SIG-M5 (cell line): ENCODE measurements around the gene USP10.

Experiments
- DNase-seq: peaks from one replicate; lab custom pipeline; 2025; lab: John Stamatoyannopoulos, UW

The USP10 gene

DNA sequence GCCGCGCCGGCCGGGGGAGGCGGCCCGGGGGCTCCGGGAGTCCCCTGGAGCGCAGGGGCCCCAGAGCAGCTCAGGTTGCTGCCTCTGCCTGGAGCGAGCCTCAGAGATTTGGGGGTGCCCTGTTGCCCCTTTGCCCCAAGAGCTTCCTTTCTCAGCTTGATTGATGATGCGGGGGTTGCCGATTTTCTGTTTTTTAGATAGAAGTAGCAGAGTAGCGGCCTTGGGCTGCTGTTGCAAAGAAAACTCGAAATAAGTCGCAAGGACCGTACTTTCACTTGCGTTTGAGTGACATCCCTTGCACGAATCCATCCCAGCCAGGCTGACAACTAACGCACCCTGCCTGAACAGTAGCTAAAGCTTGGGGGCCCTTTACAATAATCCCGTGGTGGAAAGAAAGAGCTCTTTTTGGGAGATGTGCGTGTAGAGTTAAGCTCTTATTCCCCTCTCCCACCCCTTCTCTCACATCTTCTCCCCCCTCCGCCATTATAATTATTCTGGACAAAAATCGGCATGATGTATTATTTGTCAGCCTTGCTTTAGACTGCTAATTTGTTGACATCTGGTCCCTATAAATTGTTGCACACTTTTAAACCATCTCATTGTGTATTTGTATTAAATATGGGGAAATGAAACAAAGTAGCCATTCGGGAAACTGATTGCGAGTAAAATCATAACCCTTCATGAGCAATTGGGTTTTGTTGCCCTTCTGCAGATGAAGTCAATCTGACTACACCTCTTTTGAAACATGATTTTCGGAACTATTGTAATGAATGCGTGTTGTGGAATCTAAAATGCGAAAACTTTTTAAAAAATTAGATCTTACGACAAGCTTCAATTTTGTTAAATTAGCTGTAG is 873 bp downstream of the USP10 start:
- DNase-seq = no peak

GRCh38 chr16:84703681-84704080 is 3.9 kb downstream of the USP10 start:
- DNase-seq = no peak

- DNase-seq = no peak
Measured at GRCh38 chr16:84704253-84704652, 4.5 kb downstream of the USP10 start.

DNA sequence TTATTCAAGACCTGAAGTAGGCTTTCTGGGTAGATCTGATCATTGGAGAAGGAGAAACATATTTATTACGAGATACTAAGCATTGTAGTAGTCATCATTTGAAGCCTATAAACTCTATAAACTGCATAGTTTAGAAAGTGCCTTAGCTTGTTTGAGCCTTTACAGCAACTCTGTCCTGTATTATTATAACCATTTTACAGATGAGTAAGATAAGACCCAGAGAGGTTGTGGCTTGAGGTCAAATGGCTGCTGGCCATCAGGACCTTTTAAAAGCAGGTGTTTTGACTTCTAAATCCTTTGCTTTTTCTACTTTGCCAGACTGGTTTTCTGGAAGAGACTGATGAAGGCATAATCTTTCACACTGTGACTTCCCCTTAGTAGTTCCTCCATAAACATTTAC is 7.1 kb downstream of the USP10 start:
- DNase-seq = no peak

DNA sequence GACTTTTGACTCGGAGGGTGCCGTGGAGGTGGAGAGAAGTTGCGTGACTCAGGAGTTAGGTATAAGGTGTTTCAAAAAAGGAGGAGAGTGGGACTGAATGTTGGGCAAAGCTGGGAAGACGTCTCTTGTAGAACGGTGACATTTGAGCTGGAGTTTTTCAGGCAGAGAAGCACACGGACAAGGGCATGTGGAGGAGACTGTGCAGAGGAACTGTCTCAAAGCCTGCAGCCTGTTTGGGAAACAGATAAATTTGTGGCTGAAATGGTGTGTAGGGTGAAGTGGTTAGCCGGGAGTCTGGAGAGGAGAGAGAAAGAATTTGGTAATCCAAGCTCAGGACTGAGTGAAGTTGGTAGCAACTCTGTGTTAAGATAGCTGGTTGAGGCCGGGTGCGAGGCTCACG is 9.8 kb downstream of the USP10 start:
- no peak for DNase-seq

- DNase-seq = no peak
Measured at GRCh38 chr16:84710686-84711085, 10.9 kb downstream of the USP10 start.

DNA sequence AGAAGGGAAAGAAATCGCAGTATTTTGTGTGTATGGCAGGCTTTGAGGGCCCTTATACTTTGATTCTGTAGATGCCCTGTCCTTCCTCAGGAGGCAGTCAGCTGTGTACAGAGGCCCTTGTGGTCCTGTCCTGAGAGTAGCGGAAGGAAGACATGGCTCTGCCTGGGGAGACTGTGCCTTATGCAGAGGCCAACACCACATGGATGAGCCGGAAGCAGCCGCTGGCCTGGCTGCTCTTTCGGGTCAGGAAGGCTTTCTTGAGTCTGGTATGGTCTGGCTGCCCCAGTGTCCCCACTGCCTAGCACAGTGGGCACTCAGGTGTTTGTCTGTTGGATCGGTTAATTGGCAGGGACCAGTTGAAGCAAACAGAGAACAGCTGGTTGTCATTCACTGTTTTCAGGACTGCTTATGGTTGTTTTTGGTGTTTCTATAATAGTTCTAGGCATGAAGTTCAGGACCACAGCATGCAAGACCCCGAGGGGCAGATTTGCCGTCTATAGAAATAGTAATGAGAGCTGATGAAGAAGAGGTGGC is 12.4 kb downstream of the USP10 start:
- no peak for DNase-seq

GRCh38 chr16:84712801-84713775 is 13.3 kb downstream of the USP10 start:
- no peak for DNase-seq

- no peak for DNase-seq
Measured at GRCh38 chr16:84714028-84714427, 14.2 kb downstream of the USP10 start.

DNA sequence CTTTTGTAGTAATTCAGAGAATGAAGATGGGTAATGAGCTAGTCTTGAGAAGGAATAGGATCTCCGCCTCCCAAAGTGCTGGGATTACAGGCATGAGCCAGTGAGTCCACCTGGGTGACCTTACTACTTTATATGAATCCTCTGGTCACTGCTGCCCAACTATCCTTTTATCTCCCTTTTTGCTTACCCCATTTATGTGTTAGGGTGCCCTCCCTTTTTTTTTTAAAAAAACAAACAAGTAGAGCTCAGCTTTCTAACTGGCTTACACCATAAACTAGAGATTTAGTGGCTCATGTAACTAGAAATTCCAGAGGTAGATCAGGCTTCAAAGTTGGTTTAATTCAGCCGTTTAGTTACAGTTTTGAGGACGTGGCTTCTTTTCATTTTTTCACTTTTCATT is 15.6 kb downstream of the USP10 start:
- DNase-seq = no peak

DNA sequence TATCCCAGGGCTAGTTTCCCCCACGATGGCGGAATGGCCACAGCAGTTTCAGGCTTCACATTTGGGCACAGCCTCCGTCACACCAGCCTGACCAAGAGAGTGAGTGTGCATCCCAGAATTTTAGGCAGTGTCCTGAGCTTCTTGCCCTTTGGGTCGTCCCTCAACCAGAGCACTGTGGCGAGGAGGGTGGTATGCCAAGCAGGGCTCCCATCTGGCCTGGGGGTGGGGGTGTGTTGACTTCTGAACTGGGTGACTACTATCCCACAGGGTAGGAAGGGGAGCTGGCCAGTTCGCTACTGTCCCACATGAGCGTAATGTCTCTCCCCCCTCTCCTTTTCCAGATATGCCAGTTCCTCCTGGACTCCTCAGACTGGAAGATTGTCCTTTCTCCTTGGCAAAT is 16.1 kb downstream of the USP10 start:
- DNase-seq = no peak

- no peak for DNase-seq
Measured at GRCh38 chr16:84716740-84717139, 16.9 kb downstream of the USP10 start.

GRCh38 chr16:84717484-84717883 is 17.7 kb downstream of the USP10 start:
- no peak for DNase-seq

DNA sequence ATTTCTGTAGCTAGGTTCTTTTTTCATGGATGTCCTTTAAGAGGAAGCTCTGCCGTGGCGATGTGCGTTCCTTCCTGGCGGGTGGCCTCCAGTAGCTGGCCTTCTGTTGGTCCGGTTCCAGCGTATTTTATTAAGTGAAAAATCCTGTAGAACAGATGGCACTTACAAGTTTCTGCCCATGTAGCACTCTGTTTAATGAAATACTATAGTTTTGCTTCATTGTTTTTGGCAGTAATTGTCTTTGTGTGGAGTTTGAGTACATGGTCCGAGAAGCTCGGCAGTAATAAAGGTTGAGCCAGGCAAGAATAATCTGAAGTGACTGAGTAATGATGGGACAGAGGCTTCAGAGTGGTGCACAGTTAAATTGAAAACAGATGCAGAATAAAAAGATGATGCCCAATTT is 20.4 kb downstream of the USP10 start:
- no peak for DNase-seq

DNA sequence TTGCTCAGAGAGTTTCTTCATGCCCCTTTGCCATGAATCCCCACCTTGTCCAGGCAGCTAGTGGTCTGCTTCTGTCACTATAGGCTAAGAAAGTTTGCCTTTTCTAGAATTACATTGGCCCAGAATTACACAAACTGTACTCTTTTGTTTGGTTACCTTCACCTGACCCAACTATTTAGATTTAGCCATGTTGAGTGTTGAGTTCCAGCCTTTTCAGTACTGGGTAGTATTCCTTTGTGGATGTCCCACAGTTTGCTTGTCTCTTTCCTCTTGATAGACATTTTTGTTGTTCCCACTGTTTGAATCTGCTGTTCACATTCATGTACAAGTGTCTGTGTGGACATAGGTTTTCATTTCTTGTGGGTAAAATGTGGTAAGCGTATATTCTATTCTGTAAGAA is 22.3 kb downstream of the USP10 start:
- DNase-seq = no peak

DNA sequence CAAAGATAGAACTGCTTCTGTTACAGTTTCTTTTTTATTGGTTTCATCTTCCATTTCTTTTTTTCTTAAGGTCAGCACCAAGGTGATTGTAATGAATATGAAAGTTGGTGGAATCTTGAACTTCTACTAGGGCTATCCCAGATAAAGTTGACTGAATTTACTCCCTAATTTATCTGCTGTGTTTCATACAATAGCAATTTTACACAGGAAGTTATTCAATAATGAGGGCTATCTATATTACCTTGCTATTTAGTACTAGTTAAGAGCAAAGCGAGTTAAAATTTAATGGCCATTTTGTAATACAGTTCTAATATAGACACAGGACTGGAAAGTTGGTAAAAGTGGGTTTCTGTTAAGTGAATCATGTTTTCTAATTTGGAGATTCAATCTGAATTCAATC is 24.1 kb downstream of the USP10 start:
- DNase-seq = no peak

DNA sequence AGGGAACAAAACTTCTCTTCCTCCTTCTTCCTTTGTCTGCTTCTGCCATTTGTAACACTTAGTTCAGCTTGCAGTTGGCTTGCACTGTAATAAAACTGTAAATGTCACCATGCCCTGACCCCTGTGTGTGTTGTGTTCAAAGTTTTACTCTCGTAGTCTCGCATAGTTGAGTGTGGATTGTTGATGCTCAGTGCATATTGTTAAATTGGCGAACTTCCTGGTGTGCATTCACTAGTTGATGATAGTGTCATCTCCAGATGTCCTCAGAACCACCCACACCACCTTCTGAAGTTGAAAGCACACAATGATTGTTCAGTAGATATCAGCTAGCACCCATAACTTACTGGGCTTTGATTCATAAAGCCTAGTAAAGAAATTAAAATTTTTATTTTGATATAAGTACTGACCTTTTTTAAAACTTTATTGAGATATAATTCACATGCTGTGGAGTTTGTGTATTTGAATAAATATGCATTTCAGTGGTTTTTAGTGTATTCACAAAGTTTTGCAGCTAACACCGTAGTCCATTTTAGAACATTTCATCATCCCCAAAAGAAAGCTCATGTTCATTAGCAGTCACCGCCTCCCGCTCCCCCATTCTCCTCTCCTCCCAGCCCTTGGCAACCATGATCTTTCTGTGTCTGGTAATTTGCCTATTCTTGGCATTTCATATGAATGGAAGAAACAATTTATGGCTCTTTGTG is 25.0 kb downstream of the USP10 start:
- DNase-seq = no peak

- no peak for DNase-seq
Measured at GRCh38 chr16:84725481-84726078, 25.8 kb downstream of the USP10 start.

GRCh38 chr16:84726079-84726668 is 26.4 kb downstream of the USP10 start:
- no peak for DNase-seq

DNA sequence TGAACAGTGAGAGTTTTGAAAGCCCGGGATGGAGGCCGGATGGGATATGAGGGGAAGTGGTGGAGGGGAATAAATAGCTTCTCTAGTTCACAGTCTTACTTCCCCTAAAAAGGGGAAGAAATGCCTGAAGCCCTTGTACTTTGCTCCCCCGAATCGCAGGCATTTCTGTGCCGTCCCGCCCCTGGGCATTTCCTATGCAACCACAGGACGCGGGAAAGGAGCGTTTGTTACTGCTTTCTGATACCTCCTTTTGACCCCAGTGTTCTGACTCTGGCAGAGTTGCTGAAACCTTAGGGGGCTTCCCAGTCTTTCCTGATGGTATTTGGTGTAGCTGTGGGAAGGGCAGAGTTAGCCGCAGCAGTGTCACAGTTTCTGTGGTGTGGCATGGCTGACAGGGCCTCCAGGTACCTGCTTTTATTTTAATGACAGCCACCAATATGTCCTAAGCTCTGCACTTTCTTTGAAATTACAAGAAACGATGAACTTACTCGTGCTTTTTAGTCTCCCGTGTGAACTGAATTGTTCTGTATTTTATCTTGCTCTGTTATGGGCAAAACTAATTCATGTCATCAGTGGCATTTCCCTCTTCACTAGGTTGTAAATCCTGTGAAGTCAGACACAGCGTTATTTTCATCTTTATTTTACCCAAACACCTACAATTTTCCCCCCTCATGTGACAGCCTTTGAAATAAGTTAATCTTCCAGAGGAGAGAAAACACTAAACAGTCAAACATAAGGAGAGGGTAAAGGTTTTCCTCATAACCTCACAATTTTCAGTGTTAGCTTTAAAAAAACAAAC is 27.1 kb downstream of the USP10 start:
- peak; percentile 77 for DNase-seq
